K562 (cell line): Measurements from ENCODE around the gene SIGMAR1. TPM values are rescaled to one million over a fixed set of nuclear protein-coding genes. Genes with fewer than 3 reads are reported as not detected.

ENCODE experiments used
- ATF1 ChIP-seq, 2 experiments: fragments of 450-650 bp in 1 of 2; IDR thresholded peaks; 2 replicates each; pipeline ENCODE4 v1.6.1; 2016; ENCODE audit warnings: missing compliant biosample characterization in 1 of 2, missing genetic modification characterization in 1 of 2
- CBFA2T3 ChIP-seq: fragments of 450-650 bp; IDR thresholded peaks from 2 replicates; pipeline ENCODE4 v1.6.1; 2017
- CHD4 ChIP-seq: fragments of 200-600 bp; sonication (generic); IDR thresholded peaks from 3 replicates; pipeline ENCODE4 v1.6.1; 2012; ENCODE audit warnings: low read depth, mild to moderate bottlenecking, mixed read lengths, low read length, inconsistent platforms; ENCODE audit not compliant: insufficient read depth, insufficient replicate concordance, poor library complexity, severe bottlenecking
- KAT7 ChIP-seq: sonication (generic); formaldehyde crosslinking; IDR thresholded peaks from 2 replicates; pipeline ENCODE4 v1.8.0; 2022; ENCODE audit warnings: missing genetic modification reagents, mild to moderate bottlenecking, borderline replicate concordance
- LARP7 ChIP-seq: fragments of 450-650 bp; IDR thresholded peaks from 2 replicates; pipeline ENCODE4 v1.6.1; 2016
- MECOM ChIP-seq: fragments of 250-450 bp; sonication (Bioruptor Pico); IDR thresholded peaks from 2 replicates; pipeline ENCODE4 v1.8.0; 2022; ENCODE audit warnings: inconsistent platforms
- MYNN ChIP-seq, 2 experiments: sonication (generic); formaldehyde crosslinking in 1 of 2; IDR thresholded peaks; 2 replicates each; pipeline versions ENCODE4 v1.5.0 to v1.6.1; 2016 to 2020; ENCODE audit warnings: antibody characterized with exemption in 1 of 2, missing genetic modification reagents in 1 of 2
- NFATC3 ChIP-seq: fragments of 450-650 bp; IDR thresholded peaks from 2 replicates; pipeline ENCODE4 v1.6.1; 2017; ENCODE audit warnings: mild to moderate bottlenecking
- SMARCA4 ChIP-seq: fragments of 450-650 bp; IDR thresholded peaks from 2 replicates; pipeline ENCODE4 v1.6.1; 2016
- SMARCB1 ChIP-seq: IDR thresholded peaks from 2 replicates; pipeline ENCODE4 v1.6.1; 2011; ENCODE audit warnings: improper control_type of control experiment, low read depth; ENCODE audit not compliant: insufficient read length
- TCF15 ChIP-seq: fragments of 250-450 bp; sonication (Bioruptor Pico); IDR thresholded peaks from 2 replicates; pipeline ENCODE4 v1.8.0; 2022; ENCODE audit warnings: moderate library complexity, mild to moderate bottlenecking, inconsistent platforms
- TRIM28 ChIP-seq: fragments of 450-650 bp; IDR thresholded peaks from 2 replicates; pipeline ENCODE4 v1.6.1; 2017
- ZBTB34 ChIP-seq: fragments of 250-450 bp; sonication (Bioruptor Pico); IDR thresholded peaks from 2 replicates; pipeline ENCODE4 v1.8.0; 2021; ENCODE audit warnings: mild to moderate bottlenecking, moderate library complexity
- polyA plus RNA-seq, 8 experiments: library from polyadenylated mRNA; depleted of rRNA in 4 of 8; stranded (reverse) in 5 of 8; unstranded in 3 of 8; fragments of >200 nt; fragmentation: Nextera tagmentation in 2 of 8; fragmentation: Illumina TruSeq in 1 of 8; extraction: Ambion mirVana in 2 of 8; extraction: Trizol in 1 of 8; gene quantifications; 2 replicates each; pipeline versions ENCODE4 v1.2.1 to v1.2.3, GENCODE V29; 2011 to 2014; ENCODE audit warnings: inconsistent platforms in 1 of 8, missing spikeins in 1 of 8
- total RNA-seq, 7 experiments: library from RNA; depleted of rRNA in 6 of 7; stranded (reverse); fragments of >200 nt in 6 of 7; fragmentation: Illumina TruSeq in 2 of 7; extraction: Trizol in 2 of 7; gene quantifications; 2 replicates each; pipeline versions ENCODE4 v1.2.1 to v1.2.3, GENCODE V29; 2011 to 2021; ENCODE audit warnings: low replicate concordance in 1 of 7
- TF ChIP-seq, protein P1 (sequence below), 3 experiments: fragments of 200-800 bp in 1 of 3; fragments of 250-450 bp in 1 of 3; fragments of 450-650 bp in 1 of 3; sonication (Bioruptor Pico) in 1 of 3; sonication (Bioruptor generic) in 1 of 3; formaldehyde crosslinking in 1 of 3; IDR thresholded peaks; 2 replicates each; pipeline versions ENCODE4 v1.6.1 to v1.8.0; 2016 to 2022; ENCODE audit warnings: mild to moderate bottlenecking in 2 of 3, missing genetic modification characterization in 2 of 3, missing compliant biosample characterization in 1 of 3, moderate library complexity in 1 of 3
- TF ChIP-seq, protein P2 (sequence below): fragments of 450-650 bp; conservative IDR thresholded peaks from 2 replicates; pipeline ENCODE4 v1.6.1; 2016; ENCODE audit warnings: missing genetic modification characterization, low read depth, mild to moderate bottlenecking, control low read depth, missing compliant biosample characterization
- TF ChIP-seq, protein P3 (sequence below): fragments of 250-450 bp; sonication (Bioruptor Pico); IDR thresholded peaks from 2 replicates; pipeline ENCODE4 v1.5.1; 2021; ENCODE audit warnings: mild to moderate bottlenecking

SIGMAR1 gene
- total and polyA plus RNA-seq, 9 of the 15 experiments (the other 6 are each of a cell fraction or from before 2014, with no cell fraction given) = 6.9 to 80.0 (median 35.2) TPM

- no peak for TF ChIP-seq ZBTB34
- TF ChIP-seq MECOM = no peak
- TF ChIP-seq, protein P1, sequence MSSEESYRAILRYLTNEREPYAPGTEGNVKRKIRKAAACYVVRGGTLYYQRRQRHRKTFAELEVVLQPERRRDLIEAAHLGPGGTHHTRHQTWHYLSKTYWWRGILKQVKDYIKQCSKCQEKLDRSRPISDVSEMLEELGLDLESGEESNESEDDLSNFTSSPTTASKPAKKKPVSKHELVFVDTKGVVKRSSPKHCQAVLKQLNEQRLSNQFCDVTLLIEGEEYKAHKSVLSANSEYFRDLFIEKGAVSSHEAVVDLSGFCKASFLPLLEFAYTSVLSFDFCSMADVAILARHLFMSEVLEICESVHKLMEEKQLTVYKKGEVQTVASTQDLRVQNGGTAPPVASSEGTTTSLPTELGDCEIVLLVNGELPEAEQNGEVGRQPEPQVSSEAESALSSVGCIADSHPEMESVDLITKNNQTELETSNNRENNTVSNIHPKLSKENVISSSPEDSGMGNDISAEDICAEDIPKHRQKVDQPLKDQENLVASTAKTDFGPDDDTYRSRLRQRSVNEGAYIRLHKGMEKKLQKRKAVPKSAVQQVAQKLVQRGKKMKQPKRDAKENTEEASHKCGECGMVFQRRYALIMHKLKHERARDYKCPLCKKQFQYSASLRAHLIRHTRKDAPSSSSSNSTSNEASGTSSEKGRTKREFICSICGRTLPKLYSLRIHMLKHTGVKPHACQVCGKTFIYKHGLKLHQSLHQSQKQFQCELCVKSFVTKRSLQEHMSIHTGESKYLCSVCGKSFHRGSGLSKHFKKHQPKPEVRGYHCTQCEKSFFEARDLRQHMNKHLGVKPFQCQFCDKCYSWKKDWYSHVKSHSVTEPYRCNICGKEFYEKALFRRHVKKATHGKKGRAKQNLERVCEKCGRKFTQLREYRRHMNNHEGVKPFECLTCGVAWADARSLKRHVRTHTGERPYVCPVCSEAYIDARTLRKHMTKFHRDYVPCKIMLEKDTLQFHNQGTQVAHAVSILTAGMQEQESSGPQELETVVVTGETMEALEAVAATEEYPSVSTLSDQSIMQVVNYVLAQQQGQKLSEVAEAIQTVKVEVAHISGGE (CRISPR knock-in tag; IDR thresholded peaks at IDR 0.05) = peak in 1 of 3 experiments; percentile 90; a peak in 3 of 6 replicates
- TF ChIP-seq ATF1 (CRISPR knock-in tag; IDR thresholded peaks at IDR 0.05) = peak; percentile 63
- TF ChIP-seq ATF1 (tag; IDR thresholded peaks at IDR 0.05) = peak; percentile 95
- peak; percentile 52; the same call in 1 of the 2 replicates for TF ChIP-seq SMARCA4
- 0 out of 2 replicates have a peak, but pooled peaks have one; percentile 26 for TF ChIP-seq TRIM28
- no peak for TF ChIP-seq TCF15 (CRISPR knock-in tag)
- TF ChIP-seq NFATC3 = no peak
- TF ChIP-seq CBFA2T3 = peak; percentile 25; the same call in 1 of the 2 replicates
- peak; percentile 55; the same call in 1 of the 2 replicates for TF ChIP-seq KAT7 (CRISPR knock-in tag)
- TF ChIP-seq MYNN (IDR thresholded peaks at IDR 0.05) = no peak
- no peak for TF ChIP-seq MYNN (CRISPR knock-in tag; IDR thresholded peaks at IDR 0.05)
- no peak for TF ChIP-seq SMARCB1
- no peak for TF ChIP-seq CHD4
- TF ChIP-seq, protein P2, sequence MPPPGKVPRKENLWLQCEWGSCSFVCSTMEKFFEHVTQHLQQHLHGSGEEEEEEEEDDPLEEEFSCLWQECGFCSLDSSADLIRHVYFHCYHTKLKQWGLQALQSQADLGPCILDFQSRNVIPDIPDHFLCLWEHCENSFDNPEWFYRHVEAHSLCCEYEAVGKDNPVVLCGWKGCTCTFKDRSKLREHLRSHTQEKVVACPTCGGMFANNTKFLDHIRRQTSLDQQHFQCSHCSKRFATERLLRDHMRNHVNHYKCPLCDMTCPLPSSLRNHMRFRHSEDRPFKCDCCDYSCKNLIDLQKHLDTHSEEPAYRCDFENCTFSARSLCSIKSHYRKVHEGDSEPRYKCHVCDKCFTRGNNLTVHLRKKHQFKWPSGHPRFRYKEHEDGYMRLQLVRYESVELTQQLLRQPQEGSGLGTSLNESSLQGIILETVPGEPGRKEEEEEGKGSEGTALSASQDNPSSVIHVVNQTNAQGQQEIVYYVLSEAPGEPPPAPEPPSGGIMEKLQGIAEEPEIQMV (tag) = no peak
- TF ChIP-seq, protein P3, sequence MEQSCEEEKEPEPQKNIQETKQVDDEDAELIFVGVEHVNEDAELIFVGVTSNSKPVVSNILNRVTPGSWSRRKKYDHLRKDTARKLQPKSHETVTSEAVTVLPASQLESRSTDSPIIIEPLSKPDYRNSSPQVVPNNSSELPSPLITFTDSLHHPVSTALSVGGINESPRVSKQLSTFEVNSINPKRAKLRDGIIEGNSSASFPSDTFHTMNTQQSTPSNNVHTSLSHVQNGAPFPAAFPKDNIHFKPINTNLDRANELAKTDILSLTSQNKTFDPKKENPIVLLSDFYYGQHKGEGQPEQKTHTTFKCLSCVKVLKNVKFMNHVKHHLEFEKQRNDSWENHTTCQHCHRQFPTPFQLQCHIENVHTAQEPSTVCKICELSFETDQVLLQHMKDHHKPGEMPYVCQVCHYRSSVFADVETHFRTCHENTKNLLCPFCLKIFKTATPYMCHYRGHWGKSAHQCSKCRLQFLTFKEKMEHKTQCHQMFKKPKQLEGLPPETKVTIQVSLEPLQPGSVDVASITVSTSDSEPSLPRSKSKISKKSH (CRISPR knock-in tag) = no peak
- no peak for TF ChIP-seq LARP7
Measured at GRCh38 chr9:34665381-34666250, 28.0 kb upstream of the SIGMAR1 start (continued).
